ENCODE data around the gene ZNF664.

The ZNF664 gene

DNA sequence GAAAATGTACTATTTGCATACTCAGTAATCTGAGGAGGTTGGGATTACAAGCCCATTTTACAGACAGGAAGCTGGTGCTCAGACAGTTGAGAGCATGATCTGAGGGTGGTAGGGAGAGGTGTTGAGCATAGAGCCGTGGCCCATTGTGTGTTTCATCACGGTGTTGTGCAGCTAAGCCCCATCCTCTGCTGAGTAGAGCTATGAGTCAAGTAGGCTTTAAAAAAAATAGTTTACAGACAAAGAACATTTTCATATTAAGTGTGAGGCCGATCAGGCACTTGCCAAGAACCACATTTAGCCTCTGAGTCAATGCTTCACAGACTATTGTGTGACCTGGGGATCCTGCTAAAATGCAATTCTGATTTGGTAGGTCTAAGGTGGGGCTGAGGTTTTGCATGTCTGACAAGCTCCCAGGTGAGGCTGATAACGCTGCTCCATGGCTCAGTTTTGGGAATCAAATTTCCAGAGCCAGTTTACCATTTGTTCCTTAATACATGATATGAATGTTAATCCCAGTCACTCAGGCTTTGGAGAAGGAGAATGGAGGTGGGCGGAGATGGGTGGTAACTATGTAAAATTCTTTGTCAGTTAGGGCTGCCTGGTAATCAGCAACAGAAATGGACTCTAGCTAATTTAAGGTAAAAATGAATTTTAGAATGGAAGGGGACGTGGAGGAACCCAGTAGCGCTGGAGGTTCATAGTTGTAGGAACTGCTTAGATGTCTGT is 22.2 kb downstream of the ZNF664 start:
- H3K4me3 ChIP-seq (ENCODE audit: low read length), result no peak overlapping the region
- no peaks in the 10 kb centered on the region for H3K9me2 ChIP-seq (replicated peaks; ENCODE audit: control insufficient read depth, low read length)
- no peaks in the 10 kb centered on the region for H3F3A ChIP-seq (ENCODE audit: control insufficient read depth, insufficient read depth)
- no peaks in the 10 kb centered on the region for H3K9me3 ChIP-seq (ENCODE audit: control insufficient read depth, insufficient read depth, low read length)
- peaks cover 80% of the 10 kb centered on the region for H3K36me3 ChIP-seq (ENCODE audit: control insufficient read depth, low read length)
- H3K4me2 ChIP-seq (ENCODE audit: low read length), result no peak overlapping the region
- peaks cover 3% of the 10 kb centered on the region; the same call in 1 of the 2 replicates for H4K20me1 ChIP-seq (ENCODE audit: control insufficient read depth, insufficient read depth, low read depth, low read length)
- peaks cover 5% of the 10 kb centered on the region for H3K4me1 ChIP-seq (ENCODE audit: control insufficient read depth, low read length)
- TF ChIP-seq, protein P1, sequence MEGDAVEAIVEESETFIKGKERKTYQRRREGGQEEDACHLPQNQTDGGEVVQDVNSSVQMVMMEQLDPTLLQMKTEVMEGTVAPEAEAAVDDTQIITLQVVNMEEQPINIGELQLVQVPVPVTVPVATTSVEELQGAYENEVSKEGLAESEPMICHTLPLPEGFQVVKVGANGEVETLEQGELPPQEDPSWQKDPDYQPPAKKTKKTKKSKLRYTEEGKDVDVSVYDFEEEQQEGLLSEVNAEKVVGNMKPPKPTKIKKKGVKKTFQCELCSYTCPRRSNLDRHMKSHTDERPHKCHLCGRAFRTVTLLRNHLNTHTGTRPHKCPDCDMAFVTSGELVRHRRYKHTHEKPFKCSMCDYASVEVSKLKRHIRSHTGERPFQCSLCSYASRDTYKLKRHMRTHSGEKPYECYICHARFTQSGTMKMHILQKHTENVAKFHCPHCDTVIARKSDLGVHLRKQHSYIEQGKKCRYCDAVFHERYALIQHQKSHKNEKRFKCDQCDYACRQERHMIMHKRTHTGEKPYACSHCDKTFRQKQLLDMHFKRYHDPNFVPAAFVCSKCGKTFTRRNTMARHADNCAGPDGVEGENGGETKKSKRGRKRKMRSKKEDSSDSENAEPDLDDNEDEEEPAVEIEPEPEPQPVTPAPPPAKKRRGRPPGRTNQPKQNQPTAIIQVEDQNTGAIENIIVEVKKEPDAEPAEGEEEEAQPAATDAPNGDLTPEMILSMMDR (IDR thresholded peaks at IDR 0.05; ENCODE audit: low read depth, low read length, poor library complexity, severe bottlenecking), result no peak
- TF ChIP-seq EZH2phosphoT487 (IDR thresholded peaks at IDR 0.05; ENCODE audit: borderline replicate concordance, low read length), result no peak
- peaks cover 28% of the 10 kb centered on the region for H3K79me2 ChIP-seq (ENCODE audit: control insufficient read depth, low read length)
- H3K27ac ChIP-seq (ENCODE audit: low read depth, low read length), result no peak overlapping the region
- H3K27me3 ChIP-seq (ENCODE audit: control insufficient read depth, low read length), result no peaks in the 10 kb centered on the region

DNA sequence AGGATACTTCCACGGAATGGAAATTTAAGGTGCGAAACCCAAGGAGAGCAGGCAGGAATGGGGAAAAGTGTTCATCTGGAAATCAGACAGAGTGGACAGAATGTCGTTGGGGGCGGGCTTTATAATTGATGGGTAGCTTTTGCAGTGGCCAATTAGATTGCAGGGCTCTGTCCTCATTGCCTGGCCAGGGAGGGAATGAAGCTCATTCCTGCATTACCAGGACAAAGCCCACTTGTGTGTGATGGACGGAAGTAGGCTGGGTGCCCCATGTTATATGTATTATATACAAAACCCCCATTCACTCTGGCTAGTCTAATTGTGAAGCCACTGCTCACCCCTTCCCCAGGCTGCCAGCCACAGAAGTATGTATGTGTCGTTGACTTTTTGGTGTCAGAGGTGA is 23.6 kb downstream of the ZNF664 start:
- no peaks in the 10 kb centered on the region for H3K27me3 ChIP-seq (ENCODE audit: control insufficient read depth, low read length)
- H3K4me1 ChIP-seq (ENCODE audit: control insufficient read depth, low read length), result peaks cover 5% of the 10 kb centered on the region
- H4K20me1 ChIP-seq (ENCODE audit: control insufficient read depth, insufficient read depth, low read depth, low read length), result peaks cover 3% of the 10 kb centered on the region; the same call in 1 of the 2 replicates
- H3F3A ChIP-seq (ENCODE audit: control insufficient read depth, insufficient read depth), result no peaks in the 10 kb centered on the region
- no peaks in the 10 kb centered on the region for H3K9me2 ChIP-seq (replicated peaks; ENCODE audit: control insufficient read depth, low read length)
- H3K36me3 ChIP-seq (ENCODE audit: control insufficient read depth, low read length), result peaks cover 78% of the 10 kb centered on the region
- H3K27ac ChIP-seq (ENCODE audit: low read depth, low read length), result no peak overlapping the region
- H3K9me3 ChIP-seq (ENCODE audit: control insufficient read depth, insufficient read depth, low read length), result no peaks in the 10 kb centered on the region
- no peak overlapping the region for H3K4me2 ChIP-seq (ENCODE audit: low read length)
- H3K79me2 ChIP-seq (ENCODE audit: control insufficient read depth, low read length), result peaks cover 28% of the 10 kb centered on the region
- TF ChIP-seq, protein P1 (IDR thresholded peaks at IDR 0.05; ENCODE audit: low read depth, low read length, poor library complexity, severe bottlenecking), result no peak
- TF ChIP-seq EZH2phosphoT487 (IDR thresholded peaks at IDR 0.05; ENCODE audit: borderline replicate concordance, low read length), result no peak
- no peak overlapping the region for H3K4me3 ChIP-seq (ENCODE audit: low read length)

DNA sequence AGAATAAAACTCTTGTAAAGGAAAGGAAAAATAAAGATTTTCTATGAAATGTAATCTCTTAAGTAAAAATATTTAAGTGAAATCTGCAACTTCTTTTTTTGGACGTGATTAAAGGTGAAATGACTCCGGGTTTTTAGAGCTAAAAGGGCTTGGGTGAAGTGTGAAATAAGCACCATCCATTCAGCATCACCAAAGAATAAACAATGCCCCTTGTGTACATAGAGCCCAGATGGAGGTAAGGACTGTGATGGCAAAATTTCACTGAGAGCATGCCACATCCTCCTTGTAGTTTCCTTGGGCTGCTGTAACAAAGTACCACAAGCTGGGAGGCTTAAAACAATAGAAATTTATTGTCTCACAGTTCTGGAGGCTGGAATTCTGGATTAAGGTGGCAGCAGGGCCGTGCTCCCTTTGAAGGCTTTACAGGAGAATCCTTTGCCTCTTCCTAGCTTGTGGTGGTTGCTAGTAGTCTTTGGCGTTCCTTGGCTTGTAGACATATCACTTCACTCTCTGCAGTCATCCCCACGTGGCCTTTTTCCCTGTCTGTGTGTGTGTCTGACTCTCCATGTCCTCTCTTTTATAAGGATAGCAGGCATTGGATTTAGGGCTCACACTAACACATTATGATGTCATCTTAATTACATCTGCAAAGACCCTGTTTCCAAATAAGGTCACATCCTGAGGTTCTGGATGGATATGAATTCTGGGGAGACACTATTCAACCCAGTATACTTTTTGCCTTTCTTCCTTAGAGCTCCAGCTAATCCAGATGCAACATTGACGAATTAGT is 24.2 kb downstream of the ZNF664 start:
- Histone ChIP-seq H3K4me3 (ENCODE audit: low read length) (no peak overlapping the region), H3K27me3 (ENCODE audit: control insufficient read depth, low read length) (no peaks in the 10 kb centered on the region), H4K20me1 (ENCODE audit: control insufficient read depth, insufficient read depth, low read depth, low read length) (peaks cover 3% of the 10 kb centered on the region; the same call in 1 of the 2 replicates), H3K27ac (ENCODE audit: low read depth, low read length) (no peak overlapping the region), H3K4me1 (ENCODE audit: control insufficient read depth, low read length) (peaks cover 5% of the 10 kb centered on the region), H3K4me2 (ENCODE audit: low read length) (no peak overlapping the region), H3K36me3 (ENCODE audit: control insufficient read depth, low read length) (peaks cover 74% of the 10 kb centered on the region), H3K9me3 (ENCODE audit: control insufficient read depth, insufficient read depth, low read length) (no peaks in the 10 kb centered on the region), H3F3A (ENCODE audit: control insufficient read depth, insufficient read depth) (no peaks in the 10 kb centered on the region), H3K79me2 (ENCODE audit: control insufficient read depth, low read length) (peaks cover 28% of the 10 kb centered on the region), H3K9me2 (replicated peaks; ENCODE audit: control insufficient read depth, low read length) (no peaks in the 10 kb centered on the region)
- no peak for TF ChIP-seq EZH2phosphoT487 (IDR thresholded peaks at IDR 0.05; ENCODE audit: borderline replicate concordance, low read length)
- TF ChIP-seq, protein P1 (IDR thresholded peaks at IDR 0.05; ENCODE audit: low read depth, low read length, poor library complexity, severe bottlenecking), result no peak

Measured in DOHH2 (cell line).